SK-N-SH treated with all-trans-retinoic acid at 6 μM for 48 hours (cell line): ENCODE data around the gene PIAS3.

Experiments used
- ARNTL ChIP-seq: fragments of 450-650 bp; formaldehyde crosslinking; IDR thresholded peaks from 2 replicates; pipeline ENCODE4 v1.5.0; 2020; ENCODE audit warnings: low read depth, mild to moderate bottlenecking, moderate library complexity, borderline replicate concordance
- CSDC2 ChIP-seq: fragments of 250-450 bp; sonication (Bioruptor Pico); IDR thresholded peaks from 2 replicates; pipeline ENCODE4 v1.5.0; 2020; ENCODE audit warnings: mild to moderate bottlenecking, moderate library complexity
- GLIS3 ChIP-seq: fragments of 250-450 bp; sonication (Bioruptor Pico); IDR thresholded peaks from 2 replicates; pipeline ENCODE4 v1.5.0; 2020; ENCODE audit warnings: mild to moderate bottlenecking, moderate library complexity
- ISL1 ChIP-seq: fragments of 250-450 bp; sonication (Bioruptor Pico); IDR thresholded peaks from 2 replicates; pipeline ENCODE4 v2.1.2; 2022; ENCODE audit warnings: mild to moderate bottlenecking, moderate library complexity
- TCF4 ChIP-seq: fragments of 250-450 bp; sonication (Bioruptor Pico); IDR thresholded peaks from 2 replicates; pipeline ENCODE4 v1.8.0; 2021; ENCODE audit warnings: mild to moderate bottlenecking, moderate library complexity, borderline replicate concordance
- TOX ChIP-seq: fragments of 250-450 bp; sonication (Bioruptor Pico); IDR thresholded peaks from 2 replicates; pipeline ENCODE4 v1.8.0; 2021; ENCODE audit warnings: mild to moderate bottlenecking, moderate library complexity, borderline replicate concordance
- ZFP3 ChIP-seq: fragments of 250-450 bp; sonication (Bioruptor Pico); IDR thresholded peaks from 2 replicates; pipeline ENCODE4 v1.5.0; 2020; ENCODE audit warnings: mild to moderate bottlenecking, moderate library complexity
- ZNF70 ChIP-seq: fragments of 450-650 bp; formaldehyde crosslinking; IDR thresholded peaks from 2 replicates; pipeline ENCODE4 v1.5.0; 2020; ENCODE audit warnings: mild to moderate bottlenecking, moderate library complexity
- ZNF8 ChIP-seq: fragments of 450-650 bp; formaldehyde crosslinking; IDR thresholded peaks from 2 replicates; pipeline ENCODE4 v1.5.0; 2020; ENCODE audit warnings: mild to moderate bottlenecking, moderate library complexity
- TF ChIP-seq, protein P1 (sequence below): fragments of 250-450 bp; sonication (Bioruptor Pico); IDR thresholded peaks from 2 replicates; pipeline ENCODE4 v1.8.0; 2020; ENCODE audit warnings: mild to moderate bottlenecking, moderate library complexity, borderline replicate concordance
- TF ChIP-seq, protein P2 (sequence below): fragments of 250-450 bp; sonication (Bioruptor Pico); IDR thresholded peaks from 2 replicates; pipeline ENCODE4 v1.8.0; 2021; ENCODE audit warnings: low read depth, mild to moderate bottlenecking, moderate library complexity, borderline replicate concordance
- TF ChIP-seq, protein P3 (sequence below): fragments of 250-450 bp; sonication (Bioruptor Pico); IDR thresholded peaks from 2 replicates; pipeline ENCODE4 v1.5.1; 2020; ENCODE audit warnings: low read depth, mild to moderate bottlenecking, moderate library complexity
- TF ChIP-seq, protein P4 (sequence below): fragments of 250-450 bp; sonication (Bioruptor Pico); IDR thresholded peaks from 2 replicates; pipeline ENCODE4 v1.5.0; 2020; ENCODE audit warnings: mild to moderate bottlenecking, moderate library complexity

DNA sequence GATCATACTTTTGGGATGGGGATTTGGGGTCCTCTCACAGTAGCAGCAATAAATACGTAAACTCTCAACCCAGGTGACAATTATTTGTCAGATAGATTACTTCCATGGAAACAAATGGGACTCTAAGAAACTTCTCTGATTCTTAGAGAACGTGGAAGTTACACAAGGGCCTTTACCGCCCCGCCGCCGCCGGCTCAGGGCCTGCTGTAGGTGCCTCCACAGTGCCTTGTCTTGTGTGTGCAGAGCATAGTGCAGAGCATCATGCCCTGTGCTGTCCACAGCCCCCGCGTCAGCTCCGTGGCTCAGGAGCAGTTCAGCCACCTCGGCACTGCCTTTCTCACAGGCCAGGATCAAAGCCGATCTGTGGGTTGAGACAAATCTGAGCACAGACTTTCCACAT lies 15.8 kb upstream of the PIAS3 start:
- TF ChIP-seq, protein P1, sequence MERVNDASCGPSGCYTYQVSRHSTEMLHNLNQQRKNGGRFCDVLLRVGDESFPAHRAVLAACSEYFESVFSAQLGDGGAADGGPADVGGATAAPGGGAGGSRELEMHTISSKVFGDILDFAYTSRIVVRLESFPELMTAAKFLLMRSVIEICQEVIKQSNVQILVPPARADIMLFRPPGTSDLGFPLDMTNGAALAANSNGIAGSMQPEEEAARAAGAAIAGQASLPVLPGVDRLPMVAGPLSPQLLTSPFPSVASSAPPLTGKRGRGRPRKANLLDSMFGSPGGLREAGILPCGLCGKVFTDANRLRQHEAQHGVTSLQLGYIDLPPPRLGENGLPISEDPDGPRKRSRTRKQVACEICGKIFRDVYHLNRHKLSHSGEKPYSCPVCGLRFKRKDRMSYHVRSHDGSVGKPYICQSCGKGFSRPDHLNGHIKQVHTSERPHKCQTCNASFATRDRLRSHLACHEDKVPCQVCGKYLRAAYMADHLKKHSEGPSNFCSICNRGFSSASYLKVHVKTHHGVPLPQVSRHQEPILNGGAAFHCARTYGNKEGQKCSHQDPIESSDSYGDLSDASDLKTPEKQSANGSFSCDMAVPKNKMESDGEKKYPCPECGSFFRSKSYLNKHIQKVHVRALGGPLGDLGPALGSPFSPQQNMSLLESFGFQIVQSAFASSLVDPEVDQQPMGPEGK (CRISPR knock-in tag) = no peak
- no peak for TF ChIP-seq CSDC2
- no peak for TF ChIP-seq TCF4 (CRISPR knock-in tag)
- TF ChIP-seq, protein P2, sequence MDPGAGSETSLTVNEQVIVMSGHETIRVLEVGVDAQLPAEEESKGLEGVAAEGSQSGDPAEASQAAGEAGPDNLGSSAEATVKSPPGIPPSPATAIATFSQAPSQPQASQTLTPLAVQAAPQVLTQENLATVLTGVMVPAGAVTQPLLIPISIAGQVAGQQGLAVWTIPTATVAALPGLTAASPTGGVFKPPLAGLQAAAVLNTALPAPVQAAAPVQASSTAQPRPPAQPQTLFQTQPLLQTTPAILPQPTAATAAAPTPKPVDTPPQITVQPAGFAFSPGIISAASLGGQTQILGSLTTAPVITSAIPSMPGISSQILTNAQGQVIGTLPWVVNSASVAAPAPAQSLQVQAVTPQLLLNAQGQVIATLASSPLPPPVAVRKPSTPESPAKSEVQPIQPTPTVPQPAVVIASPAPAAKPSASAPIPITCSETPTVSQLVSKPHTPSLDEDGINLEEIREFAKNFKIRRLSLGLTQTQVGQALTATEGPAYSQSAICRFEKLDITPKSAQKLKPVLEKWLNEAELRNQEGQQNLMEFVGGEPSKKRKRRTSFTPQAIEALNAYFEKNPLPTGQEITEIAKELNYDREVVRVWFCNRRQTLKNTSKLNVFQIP (CRISPR knock-in tag) = no peak
- no peak for TF ChIP-seq ISL1
- TF ChIP-seq, protein P3, sequence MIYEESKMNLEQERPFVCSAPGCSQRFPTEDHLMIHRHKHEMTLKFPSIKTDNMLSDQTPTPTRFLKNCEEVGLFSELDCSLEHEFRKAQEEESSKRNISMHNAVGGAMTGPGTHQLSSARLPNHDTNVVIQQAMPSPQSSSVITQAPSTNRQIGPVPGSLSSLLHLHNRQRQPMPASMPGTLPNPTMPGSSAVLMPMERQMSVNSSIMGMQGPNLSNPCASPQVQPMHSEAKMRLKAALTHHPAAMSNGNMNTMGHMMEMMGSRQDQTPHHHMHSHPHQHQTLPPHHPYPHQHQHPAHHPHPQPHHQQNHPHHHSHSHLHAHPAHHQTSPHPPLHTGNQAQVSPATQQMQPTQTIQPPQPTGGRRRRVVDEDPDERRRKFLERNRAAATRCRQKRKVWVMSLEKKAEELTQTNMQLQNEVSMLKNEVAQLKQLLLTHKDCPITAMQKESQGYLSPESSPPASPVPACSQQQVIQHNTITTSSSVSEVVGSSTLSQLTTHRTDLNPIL = no peak
- TF ChIP-seq ZFP3 (CRISPR knock-in tag) = no peak
- TF ChIP-seq, protein P4, sequence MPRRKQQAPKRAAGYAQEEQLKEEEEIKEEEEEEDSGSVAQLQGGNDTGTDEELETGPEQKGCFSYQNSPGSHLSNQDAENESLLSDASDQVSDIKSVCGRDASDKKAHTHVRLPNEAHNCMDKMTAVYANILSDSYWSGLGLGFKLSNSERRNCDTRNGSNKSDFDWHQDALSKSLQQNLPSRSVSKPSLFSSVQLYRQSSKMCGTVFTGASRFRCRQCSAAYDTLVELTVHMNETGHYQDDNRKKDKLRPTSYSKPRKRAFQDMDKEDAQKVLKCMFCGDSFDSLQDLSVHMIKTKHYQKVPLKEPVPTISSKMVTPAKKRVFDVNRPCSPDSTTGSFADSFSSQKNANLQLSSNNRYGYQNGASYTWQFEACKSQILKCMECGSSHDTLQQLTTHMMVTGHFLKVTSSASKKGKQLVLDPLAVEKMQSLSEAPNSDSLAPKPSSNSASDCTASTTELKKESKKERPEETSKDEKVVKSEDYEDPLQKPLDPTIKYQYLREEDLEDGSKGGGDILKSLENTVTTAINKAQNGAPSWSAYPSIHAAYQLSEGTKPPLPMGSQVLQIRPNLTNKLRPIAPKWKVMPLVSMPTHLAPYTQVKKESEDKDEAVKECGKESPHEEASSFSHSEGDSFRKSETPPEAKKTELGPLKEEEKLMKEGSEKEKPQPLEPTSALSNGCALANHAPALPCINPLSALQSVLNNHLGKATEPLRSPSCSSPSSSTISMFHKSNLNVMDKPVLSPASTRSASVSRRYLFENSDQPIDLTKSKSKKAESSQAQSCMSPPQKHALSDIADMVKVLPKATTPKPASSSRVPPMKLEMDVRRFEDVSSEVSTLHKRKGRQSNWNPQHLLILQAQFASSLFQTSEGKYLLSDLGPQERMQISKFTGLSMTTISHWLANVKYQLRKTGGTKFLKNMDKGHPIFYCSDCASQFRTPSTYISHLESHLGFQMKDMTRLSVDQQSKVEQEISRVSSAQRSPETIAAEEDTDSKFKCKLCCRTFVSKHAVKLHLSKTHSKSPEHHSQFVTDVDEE = no peak
- TF ChIP-seq ZNF70 = no peak
- no peak for TF ChIP-seq ARNTL (CRISPR knock-in tag)
- no peak for TF ChIP-seq GLIS3 (CRISPR knock-in tag)
- no peak for TF ChIP-seq TOX
- no peak for TF ChIP-seq ZNF8 (CRISPR knock-in tag)
